ENCODE results near the gene PALMD. TPM values are rescaled to one million over a fixed set of nuclear protein-coding genes. Genes with fewer than 3 reads are reported as not detected.

Gene PALMD
- total and polyA plus RNA-seq, 2 experiments from 2014 or later, result 14.0 to 18.5 TPM

DNA sequence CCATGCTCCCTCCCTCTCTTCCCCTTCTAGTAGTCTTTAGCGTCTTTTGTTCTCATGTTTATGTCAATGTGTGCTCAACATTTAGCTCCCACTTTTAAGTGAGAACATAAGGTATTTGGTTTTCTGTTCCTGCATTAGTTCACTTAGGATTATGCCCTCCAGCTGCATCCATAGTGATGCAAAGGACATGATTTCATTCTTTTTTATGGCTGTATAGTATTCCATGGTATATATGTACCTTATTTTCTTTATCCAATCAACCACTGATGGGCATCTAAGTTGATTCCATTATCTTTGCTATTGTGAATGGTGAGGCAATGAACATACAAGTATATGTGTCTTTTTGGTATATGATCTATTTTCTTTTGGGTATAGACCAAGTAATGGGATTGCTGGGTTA lies 38.3 kb upstream of the PALMD start:
- DNase-seq (ENCODE audit: low spot score), result no peak
- H3K9me3 ChIP-seq (ENCODE audit: low read depth), result no peaks in the 10 kb centered on the region
- H3K79me2 ChIP-seq, result no peaks in the 10 kb centered on the region
- H3K4me3 ChIP-seq, result no peak overlapping the region
- no peaks in the 10 kb centered on the region for H3K9me2 ChIP-seq (replicated peaks; ENCODE audit: insufficient read depth)
- no peaks in the 10 kb centered on the region for H3K27me3 ChIP-seq
- H4K20me1 ChIP-seq (ENCODE audit: insufficient read depth, poor library complexity, severe bottlenecking), result no peaks in the 10 kb centered on the region
- no peak overlapping the region for H3K4me2 ChIP-seq
- no peaks in the 10 kb centered on the region for H3K4me1 ChIP-seq (ENCODE audit: insufficient read depth)
- H3K27ac ChIP-seq, result no peak overlapping the region
- no peaks in the 10 kb centered on the region for H3K36me3 ChIP-seq (replicated peaks; ENCODE audit: insufficient read depth, low read depth)
- WGBS (ENCODE audit: low lambda C conversion rate, missing lambda C conversion rate), result 94% methylated on average over 1 of the region's 1 CpG
- H2AFZ ChIP-seq, result no peak overlapping the region
- TF ChIP-seq, protein P1, sequence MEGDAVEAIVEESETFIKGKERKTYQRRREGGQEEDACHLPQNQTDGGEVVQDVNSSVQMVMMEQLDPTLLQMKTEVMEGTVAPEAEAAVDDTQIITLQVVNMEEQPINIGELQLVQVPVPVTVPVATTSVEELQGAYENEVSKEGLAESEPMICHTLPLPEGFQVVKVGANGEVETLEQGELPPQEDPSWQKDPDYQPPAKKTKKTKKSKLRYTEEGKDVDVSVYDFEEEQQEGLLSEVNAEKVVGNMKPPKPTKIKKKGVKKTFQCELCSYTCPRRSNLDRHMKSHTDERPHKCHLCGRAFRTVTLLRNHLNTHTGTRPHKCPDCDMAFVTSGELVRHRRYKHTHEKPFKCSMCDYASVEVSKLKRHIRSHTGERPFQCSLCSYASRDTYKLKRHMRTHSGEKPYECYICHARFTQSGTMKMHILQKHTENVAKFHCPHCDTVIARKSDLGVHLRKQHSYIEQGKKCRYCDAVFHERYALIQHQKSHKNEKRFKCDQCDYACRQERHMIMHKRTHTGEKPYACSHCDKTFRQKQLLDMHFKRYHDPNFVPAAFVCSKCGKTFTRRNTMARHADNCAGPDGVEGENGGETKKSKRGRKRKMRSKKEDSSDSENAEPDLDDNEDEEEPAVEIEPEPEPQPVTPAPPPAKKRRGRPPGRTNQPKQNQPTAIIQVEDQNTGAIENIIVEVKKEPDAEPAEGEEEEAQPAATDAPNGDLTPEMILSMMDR (IDR thresholded peaks at IDR 0.05; ENCODE audit: poor library complexity), result no peak
- no peak for TF ChIP-seq EZH2 (IDR thresholded peaks at IDR 0.05; ENCODE audit: borderline replicate concordance)
- TF ChIP-seq EZH2phosphoT487 (IDR thresholded peaks at IDR 0.05; ENCODE audit: low read depth, severe bottlenecking, unreplicated experiment), result no peak

DNA sequence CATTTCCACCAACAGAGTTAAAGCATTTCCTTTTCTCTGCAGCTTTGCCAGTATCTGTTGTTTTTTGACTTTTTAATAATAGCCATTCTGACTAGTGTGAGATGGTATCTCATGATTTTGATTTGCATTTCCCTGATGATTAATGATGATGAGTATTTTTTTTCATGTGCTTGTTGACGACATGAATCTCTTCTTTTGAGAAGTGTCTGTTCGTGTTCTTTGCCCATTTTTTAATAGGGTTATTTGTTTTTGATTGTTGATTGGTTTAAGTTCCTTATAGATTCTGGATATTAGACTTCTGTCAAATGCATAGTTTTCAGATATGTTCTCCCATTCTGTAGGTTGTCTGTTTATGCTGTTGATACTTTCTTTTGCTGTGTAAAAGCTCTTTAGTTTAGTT lies 37.9 kb upstream of the PALMD start:
- Histone ChIP-seq H3K4me2 (no peak overlapping the region), H3K27me3 (no peaks in the 10 kb centered on the region), H4K20me1 (ENCODE audit: insufficient read depth, poor library complexity, severe bottlenecking) (no peaks in the 10 kb centered on the region), H2AFZ (no peak overlapping the region), H3K79me2 (no peaks in the 10 kb centered on the region), H3K4me3 (no peak overlapping the region), H3K9me2 (replicated peaks; ENCODE audit: insufficient read depth) (no peaks in the 10 kb centered on the region), H3K36me3 (replicated peaks; ENCODE audit: insufficient read depth, low read depth) (no peaks in the 10 kb centered on the region), H3K27ac (no peak overlapping the region), H3K4me1 (ENCODE audit: insufficient read depth) (no peaks in the 10 kb centered on the region), H3K9me3 (ENCODE audit: low read depth) (no peaks in the 10 kb centered on the region)
- DNase-seq (ENCODE audit: low spot score), result no peak
- 88% methylated on average over 2 of the region's 2 CpGs for WGBS (ENCODE audit: low lambda C conversion rate, missing lambda C conversion rate)
- TF ChIP-seq EZH2phosphoT487 (IDR thresholded peaks at IDR 0.05; ENCODE audit: low read depth, severe bottlenecking, unreplicated experiment), result no peak
- no peak for TF ChIP-seq EZH2 (IDR thresholded peaks at IDR 0.05; ENCODE audit: borderline replicate concordance)
- TF ChIP-seq, protein P1 (IDR thresholded peaks at IDR 0.05; ENCODE audit: poor library complexity), result no peak

DNA sequence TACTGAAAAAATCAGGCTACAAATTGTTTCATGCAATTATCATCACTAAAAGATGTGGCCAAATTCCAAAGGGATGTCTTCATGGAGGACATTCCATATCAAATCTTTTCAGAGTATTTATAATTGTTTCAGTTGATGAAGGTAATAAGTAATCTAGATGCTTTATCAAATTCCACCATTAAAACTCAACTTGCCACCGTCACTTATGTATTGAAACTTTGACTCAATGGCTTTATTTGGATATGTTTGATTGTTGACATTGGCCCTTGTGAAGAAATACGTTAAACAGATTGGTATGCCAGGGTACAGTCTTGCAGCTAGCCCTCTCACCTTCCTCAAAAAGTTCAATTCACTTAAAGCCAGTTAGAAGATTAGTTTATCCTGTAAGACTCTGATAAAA lies 32.2 kb upstream of the PALMD start:
- Histone ChIP-seq H3K4me1 (ENCODE audit: insufficient read depth) (no peaks in the 10 kb centered on the region), H3K27me3 (no peaks in the 10 kb centered on the region), H3K9me3 (ENCODE audit: low read depth) (no peaks in the 10 kb centered on the region), H3K4me3 (no peak overlapping the region), H2AFZ (no peak overlapping the region), H3K9me2 (replicated peaks; ENCODE audit: insufficient read depth) (no peaks in the 10 kb centered on the region), H3K79me2 (no peaks in the 10 kb centered on the region), H3K27ac (no peak overlapping the region), H3K36me3 (replicated peaks; ENCODE audit: insufficient read depth, low read depth) (no peaks in the 10 kb centered on the region), H4K20me1 (ENCODE audit: insufficient read depth, poor library complexity, severe bottlenecking) (no peaks in the 10 kb centered on the region), H3K4me2 (no peak overlapping the region)
- 86% methylated on average over 2 of the region's 2 CpGs for WGBS (ENCODE audit: low lambda C conversion rate, missing lambda C conversion rate)
- TF ChIP-seq, protein P1 (IDR thresholded peaks at IDR 0.05; ENCODE audit: poor library complexity), result no peak
- TF ChIP-seq EZH2 (IDR thresholded peaks at IDR 0.05; ENCODE audit: borderline replicate concordance) (no peak), EZH2phosphoT487 (IDR thresholded peaks at IDR 0.05; ENCODE audit: low read depth, severe bottlenecking, unreplicated experiment) (no peak)
- no peak for DNase-seq (ENCODE audit: low spot score)

DNA sequence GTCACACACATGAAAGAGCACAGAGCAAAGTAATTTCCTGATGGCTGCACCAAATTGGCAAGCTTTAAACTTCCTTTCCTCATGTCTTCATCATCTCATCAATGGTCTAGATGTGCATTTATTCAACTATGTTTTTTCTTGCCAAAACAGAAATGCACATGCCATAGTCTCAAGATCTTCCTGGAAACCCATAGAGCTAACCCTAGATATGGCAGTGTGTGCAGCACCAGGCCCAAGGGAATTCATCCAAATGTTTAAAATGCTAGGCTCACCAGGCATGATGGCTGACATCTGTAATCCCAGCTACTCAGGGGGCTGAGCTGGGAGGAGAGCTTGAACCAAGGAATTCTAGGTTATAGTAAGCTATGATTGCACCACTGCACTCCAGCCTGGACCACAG lies 31.2 kb upstream of the PALMD start:
- H3K27me3 ChIP-seq, result no peaks in the 10 kb centered on the region
- no peaks in the 10 kb centered on the region for H3K4me1 ChIP-seq (ENCODE audit: insufficient read depth)
- no peak overlapping the region for H3K4me3 ChIP-seq
- H3K79me2 ChIP-seq, result no peaks in the 10 kb centered on the region
- no peaks in the 10 kb centered on the region for H3K9me3 ChIP-seq (ENCODE audit: low read depth)
- H3K36me3 ChIP-seq (replicated peaks; ENCODE audit: insufficient read depth, low read depth), result no peaks in the 10 kb centered on the region
- H3K4me2 ChIP-seq, result no peak overlapping the region
- no peak overlapping the region for H3K27ac ChIP-seq
- TF ChIP-seq EZH2phosphoT487 (IDR thresholded peaks at IDR 0.05; ENCODE audit: low read depth, severe bottlenecking, unreplicated experiment) (no peak), EZH2 (IDR thresholded peaks at IDR 0.05; ENCODE audit: borderline replicate concordance) (no peak)
- TF ChIP-seq, protein P1 (IDR thresholded peaks at IDR 0.05; ENCODE audit: poor library complexity), result no peak
- no peak overlapping the region for H2AFZ ChIP-seq
- H4K20me1 ChIP-seq (ENCODE audit: insufficient read depth, poor library complexity, severe bottlenecking), result no peaks in the 10 kb centered on the region
- DNase-seq (ENCODE audit: low spot score), result no peak
- no peaks in the 10 kb centered on the region for H3K9me2 ChIP-seq (replicated peaks; ENCODE audit: insufficient read depth)

All from hepatocyte (in vitro differentiated cells).